Measurements from ENCODE around the gene FAM120AOS.

The FAM120AOS gene

GRCh38 chr9:93436655-93437407, 16.6 kb downstream of the FAM120AOS start:
- DNase-seq, result no peak

DNA sequence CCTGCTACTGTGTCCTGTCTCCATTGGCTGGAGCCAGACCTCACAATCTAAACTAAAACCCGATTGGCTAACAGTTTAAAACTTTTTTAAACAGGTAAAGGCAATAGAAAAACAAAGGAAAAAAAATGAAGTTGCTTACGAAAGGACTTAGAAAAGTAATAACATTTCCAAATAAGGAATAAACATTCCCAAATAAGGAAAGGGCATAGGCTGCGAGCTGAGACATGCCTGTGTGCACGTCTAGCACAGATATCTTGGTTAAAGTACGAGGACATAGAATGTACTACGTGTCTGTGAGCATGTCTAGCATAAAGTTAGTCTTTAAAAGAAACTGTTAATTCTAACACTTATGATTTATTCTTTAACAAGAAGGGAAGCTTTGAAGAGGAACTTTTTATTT, 17.2 kb downstream of the FAM120AOS start:
- no peak for DNase-seq

DNA sequence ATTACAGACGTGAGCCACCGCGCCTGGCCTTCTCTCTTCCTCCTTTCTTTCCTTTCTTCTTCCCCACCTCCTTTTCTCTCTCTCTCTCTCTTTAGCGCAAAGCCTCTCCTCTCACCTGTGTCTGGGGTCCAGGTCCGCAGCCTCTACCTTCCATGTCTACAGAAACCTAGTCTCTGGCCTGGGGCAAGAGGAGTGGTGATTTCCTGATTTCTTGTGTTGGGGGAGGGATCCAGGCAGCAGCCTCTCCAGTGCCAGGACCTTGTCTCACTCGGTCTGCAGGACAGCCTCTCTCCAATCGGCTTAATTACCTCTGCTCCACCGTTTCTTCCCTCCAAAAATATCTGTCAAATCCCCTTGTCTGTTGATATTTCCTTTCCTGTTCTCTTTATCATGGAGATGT, 18.0 kb downstream of the FAM120AOS start:
- no peak for DNase-seq

DNA sequence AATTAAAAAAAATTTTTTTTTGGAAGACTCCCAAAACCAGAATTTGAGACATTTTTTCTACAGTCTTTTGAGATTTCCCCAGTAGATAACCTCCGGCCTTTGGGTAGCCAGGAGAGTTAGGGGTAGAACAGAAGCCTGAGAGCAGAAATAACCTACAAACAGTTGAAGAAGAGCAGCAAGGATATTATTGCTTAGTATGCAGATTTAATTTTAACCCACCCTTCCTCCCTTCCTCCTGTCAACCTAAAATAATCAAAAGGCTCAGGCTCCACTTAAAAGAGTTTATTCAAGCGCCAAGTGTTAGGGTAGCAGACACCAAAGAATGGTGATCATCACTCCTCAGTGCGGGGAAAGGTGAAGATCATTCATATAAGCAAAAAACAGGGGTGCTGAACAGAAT, 19.3 kb downstream of the FAM120AOS start:
- DNase-seq, result no peak

DNA sequence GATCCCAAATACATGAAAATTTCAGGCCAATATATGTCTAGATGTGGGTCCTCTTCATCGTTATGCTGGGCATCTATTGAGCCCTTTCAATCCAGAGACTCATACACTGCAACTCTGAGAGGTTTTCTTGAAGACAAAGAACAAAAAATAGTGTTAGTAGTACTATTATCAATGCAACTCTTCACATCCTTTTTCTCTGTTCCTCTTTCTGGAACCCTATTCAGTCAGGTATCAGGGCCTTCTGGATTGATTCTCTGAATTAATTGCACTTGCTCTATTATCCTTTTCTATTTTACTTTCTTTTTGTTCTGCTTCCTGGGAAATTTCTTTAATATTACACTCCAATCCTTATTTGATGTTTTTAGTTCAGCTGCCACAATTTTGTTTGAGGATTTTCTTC, 20.4 kb downstream of the FAM120AOS start:
- DNase-seq, result no peak

DNA sequence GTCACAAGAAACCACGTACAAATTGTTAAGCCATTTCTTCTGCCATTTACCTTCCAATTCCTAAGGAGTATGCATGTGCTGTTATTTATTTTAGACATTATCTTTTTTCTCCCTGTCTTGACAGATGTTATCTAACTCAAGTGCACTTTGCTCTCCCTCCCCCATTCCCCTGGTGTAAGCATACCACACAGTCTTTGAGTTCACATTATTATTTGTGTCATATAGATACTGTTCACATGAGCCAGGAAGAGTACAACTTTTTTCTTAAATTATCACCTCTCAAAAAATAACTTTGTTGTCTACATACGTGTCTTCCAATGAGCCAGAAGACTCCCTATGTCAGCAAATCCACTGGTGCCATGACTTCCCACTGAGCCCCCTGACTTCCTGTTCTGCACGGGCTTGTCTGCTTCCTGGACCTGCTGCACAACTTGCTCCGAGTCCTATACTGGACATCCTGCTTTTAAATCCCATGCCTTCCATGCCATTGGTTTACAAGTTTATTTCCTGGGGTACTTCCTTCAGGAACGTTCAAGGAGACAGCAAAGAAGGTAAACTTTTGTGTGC, 21.8 kb downstream of the FAM120AOS start:
- no peak for DNase-seq

GRCh38 chr9:93427655-93428379, 25.6 kb downstream of the FAM120AOS start:
- no peak for DNase-seq

DNA sequence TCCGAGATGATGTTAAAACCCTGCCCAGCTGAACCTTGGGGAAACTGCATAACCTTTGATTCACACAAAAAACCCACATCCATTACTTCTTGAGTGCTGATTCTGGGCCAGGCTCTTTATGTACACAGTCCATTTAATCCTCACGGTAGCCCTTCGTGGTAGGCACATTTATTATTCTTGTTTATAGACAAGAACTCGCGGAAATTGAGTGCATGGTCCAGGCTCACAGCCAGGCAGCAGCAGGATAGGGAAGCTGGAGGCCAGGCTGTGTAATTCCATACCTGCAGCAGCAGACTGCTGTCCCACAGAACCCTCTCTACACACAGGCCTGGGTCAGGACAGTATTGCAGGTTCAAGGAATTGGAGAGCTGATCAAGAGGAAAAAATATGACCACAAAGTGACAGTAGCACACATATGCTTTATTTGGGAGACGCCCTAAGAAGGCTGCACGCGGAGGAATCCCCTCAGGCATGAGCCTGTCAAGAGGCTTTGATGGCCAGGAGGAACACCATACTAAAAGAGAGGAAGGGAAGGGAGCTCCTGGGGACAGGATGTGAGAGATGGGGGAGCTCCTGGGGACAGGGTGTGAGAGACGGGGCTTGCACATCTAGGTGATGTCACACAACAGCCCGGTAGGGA, 30.3 kb downstream of the FAM120AOS start:
- DNase-seq, result no peak

GRCh38 chr9:93419023-93419422, 34.4 kb downstream of the FAM120AOS start:
- no peak for DNase-seq

GRCh38 chr9:93417538-93417937, 35.8 kb downstream of the FAM120AOS start:
- DNase-seq, result no peak

- DNase-seq, result no peak
These were observed 36.7 kb downstream of the FAM120AOS start for GRCh38 chr9:93416530-93417235.

- DNase-seq, result no peak
These were observed 38.1 kb downstream of the FAM120AOS start for GRCh38 chr9:93415176-93415690.

GRCh38 chr9:93413530-93413929, 39.9 kb downstream of the FAM120AOS start:
- no peak for DNase-seq

- DNase-seq, result no peak
These were observed 47.0 kb downstream of the FAM120AOS start for GRCh38 chr9:93406371-93406770.

- DNase-seq, result no peak
These were observed 54.9 kb downstream of the FAM120AOS start for GRCh38 chr9:93398471-93398870.

- no peak for DNase-seq
These were observed 55.6 kb downstream of the FAM120AOS start for GRCh38 chr9:93397661-93398373.

All from NCI-H2227 treated with DMSO at 0.1 percent for 48 hours (cell line).